Activated CD4-positive, alpha-beta T cell treated with anti-CD3 and anti-CD28 coated beads, Interleukin-2, amount 10 ng/mL, durations not matched to agents 7 days and 5 days (primary cell): ENCODE measurements around the gene CFAP46. TPM values are rescaled to one million over a fixed set of nuclear protein-coding genes. Genes with fewer than 3 reads are reported as not detected.

Experiments
- CTCF ChIA-PET: fragments of 350-600 bp; sonication (Branson Sonifier 250); formaldehyde crosslinking; loops from one replicate; lab custom pipeline; 2021; ENCODE audit warnings: antibody characterized with exemption; lab: Charles Lee
- POLR2A ChIA-PET: fragments of 350-600 bp; sonication (Branson Sonifier 250); formaldehyde crosslinking; loops from one replicate; lab custom pipeline; 2021; ENCODE audit warnings: antibody characterized with exemption; lab: Charles Lee
- DNase-seq: peaks from one replicate; pipeline ENCODE4 v3.0.0-alpha.2; 2020
- H3K27ac Mint-ChIP-seq: one replicate; pipeline ENCODE4 v1.8.0; 2021; ENCODE audit warnings: mild to moderate bottlenecking, moderate library complexity, mixed read lengths
- H3K27me3 Mint-ChIP-seq: one replicate; pipeline ENCODE4 v1.8.0; 2021; ENCODE audit warnings: mixed read lengths
- H3K36me3 Mint-ChIP-seq: one replicate; pipeline ENCODE4 v1.8.0; 2021; ENCODE audit warnings: low read depth, mixed read lengths
- H3K4me1 Mint-ChIP-seq: one replicate; pipeline ENCODE4 v1.8.0; 2021; ENCODE audit warnings: mixed read lengths
- H3K4me3 Mint-ChIP-seq: one replicate; pipeline ENCODE4 v1.8.0; 2021; ENCODE audit warnings: mild to moderate bottlenecking, moderate library complexity, mixed read lengths
- H3K9me3 Mint-ChIP-seq: one replicate; pipeline ENCODE4 v1.8.0; 2021; ENCODE audit warnings: mixed read lengths
- total RNA-seq, 2 experiments: library from RNA; stranded (reverse); gene quantifications; one replicate each; pipeline ENCODE4 v1.2.3, GENCODE V29; 2021

Gene CFAP46
- total RNA-seq, 2 experiments from 2014 or later, result not detected

- CTCF ChIA-PET, result no interaction called here
- Mint-ChIP-seq H3K9me3 (no peaks in the 10 kb centered on the region), H3K27ac (no peak overlapping the region), H3K4me1 (no peaks in the 10 kb centered on the region), H3K4me3 (no peak overlapping the region), H3K36me3 (no peaks in the 10 kb centered on the region), H3K27me3 (no peaks in the 10 kb centered on the region)
- DNase-seq, result no peak
- POLR2A ChIA-PET, result no interaction called here
These were observed 41.6 kb upstream of the CFAP46 start for GRCh38 chr10:132984008-132984295.

- Mint-ChIP-seq H3K27ac (no peak overlapping the region), H3K36me3 (no peaks in the 10 kb centered on the region), H3K9me3 (no peaks in the 10 kb centered on the region), H3K4me3 (no peak overlapping the region), H3K4me1 (no peaks in the 10 kb centered on the region), H3K27me3 (no peaks in the 10 kb centered on the region)
- no peak for DNase-seq
- ChIA-PET CTCF (no interaction called here), POLR2A (no interaction called here)
These were observed 41.1 kb upstream of the CFAP46 start for GRCh38 chr10:132983252-132984007.

DNA sequence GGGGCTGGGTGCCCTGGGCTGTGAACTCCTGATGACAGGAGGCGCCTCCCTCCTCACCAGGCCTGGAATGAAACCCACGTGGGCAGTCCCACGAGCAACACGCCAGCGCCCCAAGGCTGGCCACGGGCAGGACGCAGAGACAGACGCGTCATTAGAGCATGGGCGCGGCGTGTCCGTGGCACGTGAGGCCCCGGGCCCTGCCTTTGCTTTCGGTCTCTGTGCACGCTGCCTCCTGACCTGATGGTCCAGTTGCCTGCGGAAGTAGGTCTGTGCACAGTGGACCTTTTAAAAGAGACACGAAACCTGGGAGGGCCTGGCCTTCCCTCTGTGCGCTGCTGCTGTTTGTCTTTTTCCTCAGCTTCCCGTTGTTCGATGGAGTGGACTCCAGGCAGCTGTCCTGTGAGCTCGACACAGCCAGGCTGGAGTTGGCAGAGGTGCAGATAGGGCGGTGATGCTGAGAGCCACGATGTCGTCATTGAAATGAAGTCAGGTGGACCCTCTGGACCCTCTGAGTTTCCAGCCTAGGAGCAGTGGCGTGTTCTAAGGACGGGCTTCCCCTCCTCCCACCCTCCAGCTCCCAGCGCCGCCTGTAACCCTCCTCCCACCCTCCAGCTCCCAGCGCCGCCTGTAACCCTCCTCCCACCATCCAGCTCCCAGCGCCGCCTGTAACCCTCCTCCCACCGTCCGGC, 40.1 kb upstream of the CFAP46 start:
- no peak for DNase-seq

DNA sequence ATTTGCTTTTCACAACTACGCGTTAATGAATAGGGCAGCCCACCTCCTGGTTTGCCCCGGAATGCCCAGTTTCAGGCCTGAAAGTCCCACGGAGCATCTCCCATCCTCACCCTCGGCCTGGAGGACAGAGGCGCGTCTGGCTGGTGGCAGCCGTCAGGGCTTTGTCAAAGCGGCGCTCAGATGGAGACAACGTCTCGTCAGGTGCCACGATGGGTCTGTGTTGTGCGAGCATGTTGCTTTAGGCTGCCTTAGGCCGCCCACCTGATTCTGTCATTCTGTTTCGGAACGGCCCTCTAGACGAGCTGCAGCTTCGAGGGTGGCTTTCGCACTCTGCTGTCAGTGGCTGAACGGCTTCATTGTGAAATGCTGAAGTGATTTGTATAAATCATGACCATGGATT, 39.4 kb upstream of the CFAP46 start:
- ChIA-PET CTCF (no interaction called here), POLR2A (interaction anchor here (0.6 kb wide), 1 partner anchor 13 kb away, joined by 6 read pairs; no protein-coding TSS in a partner anchor)
- Mint-ChIP-seq H3K27ac (no peak overlapping the region), H3K4me3 (no peak overlapping the region), H3K27me3 (no peaks in the 10 kb centered on the region), H3K4me1 (no peaks in the 10 kb centered on the region), H3K9me3 (no peaks in the 10 kb centered on the region), H3K36me3 (no peaks in the 10 kb centered on the region)
- no peak for DNase-seq

More for the DNA sequence above, 40.1 kb upstream of the CFAP46 start:
- H3K27me3 Mint-ChIP-seq, result no peaks in the 10 kb centered on the region
- H3K9me3 Mint-ChIP-seq, result no peaks in the 10 kb centered on the region
- H3K36me3 Mint-ChIP-seq, result no peaks in the 10 kb centered on the region
- no peak overlapping the region for H3K4me3 Mint-ChIP-seq
- ChIA-PET CTCF (no interaction called here), POLR2A (no interaction called here)
- H3K4me1 Mint-ChIP-seq, result no peaks in the 10 kb centered on the region
- H3K27ac Mint-ChIP-seq, result no peak overlapping the region

GRCh38 chr10:132981173-132981555, 38.8 kb upstream of the CFAP46 start:
- Mint-ChIP-seq H3K36me3 (no peaks in the 10 kb centered on the region), H3K27me3 (no peaks in the 10 kb centered on the region), H3K4me1 (no peaks in the 10 kb centered on the region), H3K27ac (no peak overlapping the region), H3K9me3 (no peaks in the 10 kb centered on the region), H3K4me3 (no peak overlapping the region)
- CTCF ChIA-PET, result no interaction called here
- POLR2A ChIA-PET, result interaction anchor here (0.6 kb wide), 1 partner anchor 14 kb away, joined by 6 read pairs; no protein-coding TSS in a partner anchor
- DNase-seq, result no peak

- DNase-seq, result no peak
- POLR2A ChIA-PET, result no interaction called here
- Mint-ChIP-seq H3K4me3 (no peak overlapping the region), H3K4me1 (no peaks in the 10 kb centered on the region), H3K9me3 (no peaks in the 10 kb centered on the region), H3K27ac (no peak overlapping the region), H3K27me3 (no peaks in the 10 kb centered on the region), H3K36me3 (no peaks in the 10 kb centered on the region)
- CTCF ChIA-PET, result no interaction called here
These were observed 38.2 kb upstream of the CFAP46 start for GRCh38 chr10:132980426-132981172.

DNA sequence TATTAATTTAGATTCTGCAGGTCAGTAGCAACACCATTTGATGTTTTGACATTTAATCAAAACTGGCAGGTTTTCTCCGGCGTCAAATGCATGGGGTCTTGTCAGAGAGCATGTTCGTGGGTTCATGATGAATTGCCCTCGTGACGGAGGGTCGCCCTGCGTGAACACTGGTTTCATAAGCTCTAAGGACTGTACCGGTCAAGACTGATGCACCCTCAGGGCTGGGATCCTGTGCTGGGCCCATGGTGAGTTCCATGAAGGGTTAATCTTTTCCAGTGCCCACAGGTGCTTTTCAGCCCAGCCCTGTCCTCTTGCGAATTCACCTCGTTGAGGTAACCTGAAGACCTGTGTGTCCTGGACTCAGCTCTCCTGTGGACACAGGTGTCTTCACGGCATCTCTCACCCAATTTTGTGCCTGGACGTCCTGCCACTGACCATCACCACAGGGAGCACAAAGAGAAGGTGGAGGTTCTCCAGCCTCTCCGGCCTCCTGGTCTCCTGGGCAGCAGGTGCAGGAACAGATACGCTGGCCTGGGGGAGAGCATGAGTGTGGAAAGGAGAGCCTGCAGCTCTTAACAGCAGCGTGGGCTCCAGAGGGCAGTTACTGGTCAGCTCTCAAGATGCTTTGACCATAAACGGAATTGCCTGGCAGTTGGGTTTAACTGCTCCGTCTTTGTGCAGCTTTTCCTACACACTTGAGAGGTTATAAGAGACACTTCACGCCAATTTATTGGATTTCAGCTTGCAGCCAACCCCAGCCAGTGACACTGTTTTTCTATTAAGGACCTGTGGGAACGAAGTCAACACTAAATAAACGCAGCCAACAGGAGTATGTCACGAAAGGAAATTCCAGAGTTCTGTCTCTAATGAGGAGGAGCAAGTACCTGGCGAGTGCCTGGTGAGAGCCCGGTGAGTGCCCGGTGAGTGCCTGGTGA, 37.4 kb upstream of the CFAP46 start:
- Mint-ChIP-seq H3K27me3 (peaks cover 2% of the 10 kb centered on the region), H3K4me1 (no peaks in the 10 kb centered on the region), H3K27ac (no peak overlapping the region), H3K9me3 (no peaks in the 10 kb centered on the region), H3K36me3 (no peaks in the 10 kb centered on the region), H3K4me3 (no peak overlapping the region)
- DNase-seq, result no peak
- POLR2A ChIA-PET, result no interaction called here
- CTCF ChIA-PET, result no interaction called here

- H3K4me1 Mint-ChIP-seq, result no peaks in the 10 kb centered on the region
- DNase-seq, result no peak
- H3K27ac Mint-ChIP-seq, result no peak overlapping the region
- peaks cover 2% of the 10 kb centered on the region for H3K27me3 Mint-ChIP-seq
- H3K4me3 Mint-ChIP-seq, result no peak overlapping the region
- no peaks in the 10 kb centered on the region for H3K36me3 Mint-ChIP-seq
- CTCF ChIA-PET, result interaction anchor here (1.0 kb wide), 1 partner anchor 36 kb away, joined by 3 read pairs; no protein-coding TSS in a partner anchor
- POLR2A ChIA-PET, result no interaction called here
- H3K9me3 Mint-ChIP-seq, result no peaks in the 10 kb centered on the region
These were observed 36.2 kb upstream of the CFAP46 start for GRCh38 chr10:132978542-132978941.

DNA sequence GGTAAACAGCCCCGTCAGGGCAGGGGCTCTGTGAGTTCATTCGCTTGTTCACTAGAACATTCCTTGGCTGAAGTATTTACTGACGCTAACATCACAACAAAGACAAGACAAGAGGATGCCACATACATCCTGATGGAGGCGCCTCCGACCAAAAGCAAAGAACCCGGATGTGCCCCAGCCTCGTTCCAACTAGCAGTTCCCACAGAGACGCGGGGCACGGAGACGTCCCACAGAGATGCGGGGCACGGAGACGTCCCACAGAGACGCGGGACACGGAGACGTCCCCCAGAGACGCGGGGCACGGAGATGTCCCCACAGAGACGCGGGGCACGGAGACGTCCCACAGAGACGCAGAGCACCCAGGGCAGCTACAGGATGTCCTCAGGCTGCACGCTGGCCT, 35.4 kb upstream of the CFAP46 start:
- ChIA-PET CTCF (no interaction called here), POLR2A (no interaction called here)
- no peak overlapping the region for H3K27ac Mint-ChIP-seq
- no peaks in the 10 kb centered on the region for H3K9me3 Mint-ChIP-seq
- no peaks in the 10 kb centered on the region for H3K36me3 Mint-ChIP-seq
- H3K27me3 Mint-ChIP-seq, result peaks cover 2% of the 10 kb centered on the region
- H3K4me3 Mint-ChIP-seq, result no peak overlapping the region
- no peaks in the 10 kb centered on the region for H3K4me1 Mint-ChIP-seq
- DNase-seq, result no peak

- CTCF ChIA-PET, result no interaction called here
- no peak overlapping the region for H3K27ac Mint-ChIP-seq
- POLR2A ChIA-PET, result no interaction called here
- H3K36me3 Mint-ChIP-seq, result no peaks in the 10 kb centered on the region
- H3K9me3 Mint-ChIP-seq, result no peaks in the 10 kb centered on the region
- no peak overlapping the region for H3K4me3 Mint-ChIP-seq
- no peak for DNase-seq
- no peaks in the 10 kb centered on the region for H3K4me1 Mint-ChIP-seq
- H3K27me3 Mint-ChIP-seq, result peaks cover 2% of the 10 kb centered on the region
These were observed 34.7 kb upstream of the CFAP46 start for GRCh38 chr10:132977076-132977475.

DNA sequence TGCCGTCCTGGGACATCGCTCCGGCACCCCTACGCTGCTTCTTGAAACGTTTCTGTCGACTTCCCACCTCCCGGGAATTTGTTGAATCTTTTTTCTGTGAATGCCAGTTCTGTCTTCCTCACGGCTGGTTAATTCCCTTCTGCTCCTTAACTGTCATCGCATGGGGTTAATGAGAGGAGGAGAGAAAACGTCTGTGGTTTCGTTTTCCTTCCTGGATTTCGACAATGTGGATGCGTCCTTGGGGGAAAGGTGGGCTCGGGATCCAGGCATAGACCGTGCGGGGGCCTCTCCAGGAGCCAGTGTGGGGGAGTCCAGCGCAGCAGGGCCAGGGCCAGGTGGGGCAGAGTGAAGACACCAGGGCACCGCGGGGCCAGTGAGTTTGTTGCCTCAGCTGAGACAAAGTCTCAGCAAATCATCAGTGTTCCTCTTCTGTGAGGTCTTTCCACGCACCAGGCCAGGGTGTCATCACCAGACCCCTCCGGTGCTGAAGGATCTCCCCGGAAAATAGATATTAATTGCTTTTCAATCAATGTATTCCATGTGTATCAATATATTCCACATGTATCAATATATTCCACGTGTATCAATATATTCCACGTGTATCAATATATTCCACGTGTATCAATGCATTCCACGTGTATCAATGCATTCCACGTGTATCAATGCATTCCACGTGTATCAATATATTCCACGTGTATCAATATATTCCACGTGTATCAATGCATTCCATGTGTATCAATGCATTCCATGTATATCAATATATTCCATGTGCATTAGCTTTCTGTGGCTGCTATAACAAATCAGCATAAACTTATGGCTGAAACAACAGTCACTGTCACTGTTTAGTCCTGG, 33.7 kb upstream of the CFAP46 start:
- ChIA-PET POLR2A (no interaction called here), CTCF (no interaction called here)
- Mint-ChIP-seq H3K9me3 (no peaks in the 10 kb centered on the region), H3K27ac (no peak overlapping the region), H3K36me3 (no peaks in the 10 kb centered on the region), H3K4me3 (no peak overlapping the region), H3K4me1 (no peaks in the 10 kb centered on the region), H3K27me3 (peaks cover 7% of the 10 kb centered on the region)
- DNase-seq, result no peak
